Neuronal stem cell (in vitro differentiated cells): ENCODE measurements around the gene IQCE.

Source experiments
- DNase-seq: peaks from one replicate; pipeline ENCODE4 v3.0.0-alpha.2; 2013; ENCODE audit warnings: low spot score
- H2AFZ ChIP-seq: one replicate; pipeline ENCODE4 v1.6.1; 2013; ENCODE audit warnings: mild to moderate bottlenecking, low read length, inconsistent platforms
- H2AK5ac ChIP-seq: 2 replicates; pipeline ENCODE4 v1.6.1; 2013; ENCODE audit warnings: low read depth, mild to moderate bottlenecking, inconsistent platforms, low read length, moderate library complexity, mixed read lengths
- H2BK120ac ChIP-seq: 2 replicates; pipeline ENCODE4 v1.6.1; 2013; ENCODE audit warnings: low read depth, mild to moderate bottlenecking, inconsistent platforms, low read length, moderate library complexity, mixed read lengths
- H2BK12ac ChIP-seq: one replicate; pipeline ENCODE4 v1.6.1; 2013; ENCODE audit warnings: low read length, inconsistent platforms
- H2BK15ac ChIP-seq: 2 replicates; pipeline ENCODE4 v1.6.1; 2013; ENCODE audit warnings: mild to moderate bottlenecking, low read length, inconsistent platforms, mixed read lengths
- H2BK5ac ChIP-seq: one replicate; pipeline ENCODE4 v1.6.1; 2013; ENCODE audit warnings: inconsistent platforms, mild to moderate bottlenecking, low read length, moderate library complexity
- H3K14ac ChIP-seq: one replicate; pipeline ENCODE4 v1.6.1; 2013; ENCODE audit warnings: low read length, inconsistent platforms
- H3K18ac ChIP-seq: 2 replicates; pipeline ENCODE4 v1.6.1; 2013; ENCODE audit warnings: low read length, inconsistent platforms
- H3K23ac ChIP-seq: 2 replicates; pipeline ENCODE4 v1.6.1; 2013; ENCODE audit warnings: low read depth, mild to moderate bottlenecking, mixed read lengths, low read length, inconsistent platforms; ENCODE audit not compliant: poor library complexity
- H3K27ac ChIP-seq: replicated peaks from 3 replicates; pipeline ENCODE4 v1.5.1; 2013; ENCODE audit warnings: low read length, inconsistent platforms
- H3K27me3 ChIP-seq, 3 experiments: 2 replicates each; pipeline ENCODE4 v1.6.1; 2013; ENCODE audit warnings: low read length in 3 of 3, mild to moderate bottlenecking in 2 of 3, inconsistent platforms in 1 of 3, low read depth in 1 of 3, mixed read lengths in 1 of 3, moderate library complexity in 1 of 3; ENCODE audit not compliant: control insufficient read depth in 3 of 3, insufficient read depth in 3 of 3
- H3K36me3 ChIP-seq, 2 donors: replicated peaks in 1 of 2; 2 replicates each; pipeline ENCODE4 v1.6.1; 2013; ENCODE audit warnings: low read length in 2 of 2; ENCODE audit not compliant: control insufficient read depth in 2 of 2, insufficient read depth in 2 of 2
- H3K4ac ChIP-seq: 2 replicates; pipeline ENCODE4 v1.6.1; 2013; ENCODE audit warnings: inconsistent platforms, mild to moderate bottlenecking, low read length, moderate library complexity
- H3K4me1 ChIP-seq, 2 donors: 1 replicate in 1 of 2; 2 replicates in 1 of 2; pipeline ENCODE4 v1.6.1; 2013; ENCODE audit warnings: low read length in 2 of 2, low read depth in 1 of 2; ENCODE audit not compliant: control insufficient read depth in 2 of 2, insufficient read depth in 1 of 2
- H3K4me2 ChIP-seq: one replicate; pipeline ENCODE4 v1.6.1; 2013; ENCODE audit warnings: mild to moderate bottlenecking, low read length, inconsistent platforms; ENCODE audit not compliant: insufficient read depth, poor library complexity, severe bottlenecking
- H3K4me3 ChIP-seq, 2 donors: 2 replicates each; pipeline ENCODE4 v1.5.1; 2013; ENCODE audit warnings: low read length in 2 of 2, mild to moderate bottlenecking in 2 of 2, inconsistent platforms in 1 of 2, moderate library complexity in 1 of 2
- H3K79me1 ChIP-seq: one replicate; pipeline ENCODE4 v1.6.1; 2013; ENCODE audit warnings: low read depth, mild to moderate bottlenecking, inconsistent platforms, low read length, moderate library complexity
- H3K9ac ChIP-seq: one replicate; pipeline ENCODE4 v1.6.1; 2013; ENCODE audit warnings: mild to moderate bottlenecking, low read depth, low read length, inconsistent platforms; ENCODE audit not compliant: poor library complexity
- H3K9me3 ChIP-seq, 2 donors: replicated peaks in 1 of 2; 2 replicates each; pipeline versions ENCODE3 to v1.6.1; 2013; ENCODE audit warnings: low read length in 2 of 2, mild to moderate bottlenecking in 2 of 2, inconsistent platforms in 1 of 2, low read depth in 1 of 2, mixed read lengths in 1 of 2, moderate library complexity in 1 of 2; ENCODE audit not compliant: control insufficient read depth in 2 of 2, insufficient read depth in 1 of 2
- H4K8ac ChIP-seq: one replicate; pipeline ENCODE4 v1.6.1; 2013; ENCODE audit warnings: low read depth, mild to moderate bottlenecking, inconsistent platforms, low read length, moderate library complexity
- H4K91ac ChIP-seq: one replicate; pipeline ENCODE4 v1.6.1; 2013; ENCODE audit warnings: low read length, low read depth, mild to moderate bottlenecking, inconsistent platforms; ENCODE audit not compliant: poor library complexity
- WGBS, 2 donors: extraction: QIAGEN DNeasy Blood & Tissue Kit; methylation state at CpG; one replicate each; pipeline ENCODE4 v1.1.7; 2013; ENCODE audit warnings: missing lambda C conversion rate in 2 of 2, mixed read lengths in 1 of 2; ENCODE audit not compliant: insufficient read length in 2 of 2, insufficient replicate concordance in 1 of 2; ENCODE audit errors: extremely low coverage in 2 of 2; 5-methylcytosine and 5-hydroxymethylcytosine counted together

IQCE gene

DNA sequence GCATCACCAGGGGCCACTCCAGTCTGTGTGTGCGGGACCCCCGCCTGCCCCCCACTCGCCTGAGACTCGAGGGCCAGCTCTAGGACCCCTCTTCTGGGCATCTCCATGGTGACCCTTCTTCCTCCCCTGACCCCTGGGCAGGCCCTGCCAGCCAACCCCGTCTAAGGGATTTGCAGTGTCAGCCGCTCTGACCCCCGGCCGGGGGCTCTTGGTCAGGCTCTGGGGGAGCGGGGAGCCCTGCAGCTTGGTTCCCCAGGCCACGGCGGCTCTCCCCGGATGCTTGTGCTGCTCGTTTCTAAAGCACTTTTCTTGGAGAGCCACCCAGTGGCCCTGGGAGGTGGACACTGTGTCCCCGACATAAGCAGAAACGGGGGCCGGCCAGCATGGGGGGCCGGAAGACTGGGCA is 78.3 kb downstream of the IQCE start:
- peaks cover 51% of the 10 kb centered on the region for H3K79me1 ChIP-seq
- H2BK5ac ChIP-seq: no peak overlapping the region
- H3K27me3 ChIP-seq: no peaks in the 10 kb centered on the region
- H2AFZ ChIP-seq: no peak overlapping the region
- no peaks in the 10 kb centered on the region for H3K9me3 ChIP-seq
- H3K14ac ChIP-seq: peak overlapping the region; percentile 21
- no peak overlapping the region for H3K4ac ChIP-seq
- no peak for DNase-seq
- peaks cover 14 to 40% of the 10 kb centered on the region in 2 donors for H3K36me3 ChIP-seq
- H3K27ac ChIP-seq: no peak overlapping the region
- H3K4me3 ChIP-seq: no peak overlapping the region
- no peak overlapping the region for H3K4me2 ChIP-seq
- H3K23ac ChIP-seq: no peak overlapping the region
- peaks cover 27 to 33% of the 10 kb centered on the region in 2 donors for H3K4me1 ChIP-seq
- no peak overlapping the region for H3K9ac ChIP-seq
- H4K8ac ChIP-seq: no peak overlapping the region
- no peak overlapping the region for H3K18ac ChIP-seq
- no peak overlapping the region for H2AK5ac ChIP-seq
- no peak overlapping the region for H2BK12ac ChIP-seq
- H4K91ac ChIP-seq: no peak overlapping the region
- H2BK15ac ChIP-seq: no peak overlapping the region
- no CpG with 5 or more reads among the region's 17 CpGs for WGBS, 2 donors
- no peak overlapping the region for H2BK120ac ChIP-seq

DNA sequence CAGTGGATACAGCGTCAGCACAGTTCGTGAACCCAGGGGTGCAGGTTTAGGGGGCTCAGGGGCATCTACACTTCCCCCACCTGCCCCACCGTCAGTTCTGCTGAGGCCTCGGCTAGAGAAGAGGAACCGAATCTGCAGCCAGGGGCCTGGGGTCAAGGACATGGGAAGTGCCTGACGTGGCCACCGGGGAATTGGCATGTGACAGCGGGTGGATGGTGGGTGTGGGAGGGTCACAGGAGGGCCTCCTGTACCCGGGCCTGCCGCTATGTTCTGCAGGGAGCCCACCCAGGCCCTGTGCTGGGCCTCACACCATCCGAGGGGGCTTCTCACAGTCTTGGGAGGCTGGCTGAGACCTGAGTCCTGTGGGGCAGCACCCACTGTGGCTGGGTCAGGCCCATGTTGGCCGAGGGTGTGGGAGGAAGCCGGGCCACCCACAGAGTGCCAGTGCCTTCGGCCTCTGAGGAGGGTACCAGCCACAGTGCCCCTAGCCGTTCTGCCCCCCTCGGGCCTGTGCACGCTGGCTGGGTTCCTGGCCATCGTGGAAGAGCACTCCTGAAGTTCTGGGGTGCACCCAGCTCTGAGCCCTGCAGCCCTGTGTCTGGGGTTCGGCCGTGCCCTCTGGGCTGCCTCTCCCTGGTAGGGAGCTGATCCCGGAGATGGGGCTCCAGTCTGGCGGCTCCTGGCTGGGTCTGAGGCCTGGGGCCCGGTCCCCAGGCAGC is 78.9 kb downstream of the IQCE start:
- no CpG with 5 or more reads among the region's 23 CpGs for WGBS, 2 donors
- H3K23ac ChIP-seq: peak overlapping the region; percentile 80
- peak overlapping the region; percentile 37 for H3K4ac ChIP-seq
- no peak overlapping the region for H3K4me3 ChIP-seq
- H3K79me1 ChIP-seq: peaks cover 46% of the 10 kb centered on the region
- peak overlapping the region; percentile 11 for H3K27ac ChIP-seq
- peaks cover 27 to 35% of the 10 kb centered on the region in 2 donors for H3K4me1 ChIP-seq
- no peak overlapping the region for H4K91ac ChIP-seq
- no peak for DNase-seq
- H3K9ac ChIP-seq: peak overlapping the region; percentile 44
- no peak overlapping the region for H2AK5ac ChIP-seq
- H2BK120ac ChIP-seq: no peak overlapping the region
- H2BK12ac ChIP-seq: no peak overlapping the region
- H4K8ac ChIP-seq: no peak overlapping the region
- H3K14ac ChIP-seq: peak overlapping the region; percentile 82
- no peak overlapping the region for H2AFZ ChIP-seq
- H3K27me3 ChIP-seq: no peaks in the 10 kb centered on the region
- H3K36me3 ChIP-seq: peaks cover 14 to 42% of the 10 kb centered on the region in 2 donors
- peak overlapping the region; percentile 83 for H3K18ac ChIP-seq
- no peaks in the 10 kb centered on the region for H3K9me3 ChIP-seq
- peak overlapping the region; percentile 4 for H3K4me2 ChIP-seq
- H2BK5ac ChIP-seq: peak overlapping the region; percentile 90
- no peak overlapping the region for H2BK15ac ChIP-seq

GRCh38 chr7:2638224-2638991 is 79.6 kb downstream of the IQCE start:
- Histone ChIP-seq H2AK5ac (peak overlapping the region; percentile 74), H2BK15ac (no peak overlapping the region), H3K4ac (peak overlapping the region; percentile 20), H3K4me1 (peaks cover 27 to 37% of the 10 kb centered on the region in 2 donors), H4K8ac (no peak overlapping the region), H3K14ac (no peak overlapping the region), H3K36me3 (peaks cover 15 to 42% of the 10 kb centered on the region in 2 donors), H3K23ac (peak overlapping the region; percentile 80), H4K91ac (no peak overlapping the region), H3K9me3 (no peaks in the 10 kb centered on the region), H3K4me2 (peak overlapping the region; percentile 4), H3K27ac (no peak overlapping the region), H2BK5ac (peak overlapping the region; percentile 99), H3K4me3 (no peak overlapping the region), H2BK120ac (no peak overlapping the region), H3K9ac (no peak overlapping the region), H2AFZ (no peak overlapping the region), H3K79me1 (peaks cover 46% of the 10 kb centered on the region), H3K27me3 (no peaks in the 10 kb centered on the region), H2BK12ac (peak overlapping the region; percentile 94), H3K18ac (peak overlapping the region; percentile 48)
- no peak for DNase-seq
- whole genome bisulfite sequencing, 2 donors: no CpG with 5 or more reads among the region's 34 CpGs

DNA sequence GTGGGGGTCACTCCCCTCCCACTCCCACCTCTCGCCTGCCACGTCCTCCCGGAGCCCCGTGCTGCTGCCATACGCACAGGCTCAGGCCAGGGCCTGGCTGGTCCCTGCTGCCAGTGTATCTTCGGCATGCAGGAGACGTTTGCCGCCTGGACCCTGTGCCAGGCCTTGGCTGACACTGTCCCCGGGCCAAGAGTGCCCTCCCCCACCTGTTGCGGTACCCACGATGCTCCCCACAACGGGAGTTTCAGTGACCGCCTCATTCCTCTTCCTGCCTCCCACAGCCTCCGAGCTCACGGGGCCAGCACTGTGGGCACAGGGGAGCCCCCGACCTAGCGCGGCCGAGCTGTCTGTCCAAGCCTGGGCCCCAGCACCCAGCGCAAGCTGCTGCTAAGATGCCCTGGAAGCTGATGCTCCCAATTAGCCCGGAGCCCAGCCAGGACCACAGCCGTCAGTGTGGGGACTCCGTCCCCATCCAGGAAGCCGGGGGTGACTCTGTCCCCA is 80.5 kb downstream of the IQCE start:
- Histone ChIP-seq H2BK120ac (no peak overlapping the region), H4K8ac (no peak overlapping the region), H2BK5ac (peak overlapping the region; percentile 99), H3K14ac (peak overlapping the region; percentile 6), H3K79me1 (peaks cover 52% of the 10 kb centered on the region), H2AK5ac (peak overlapping the region; percentile 74), H4K91ac (no peak overlapping the region), H3K27ac (no peak overlapping the region), H3K27me3 (no peaks in the 10 kb centered on the region), H2AFZ (no peak overlapping the region), H3K4ac (peak overlapping the region; percentile 37), H3K9me3 (no peaks in the 10 kb centered on the region), H3K36me3 (peaks cover 16 to 40% of the 10 kb centered on the region in 2 donors), H3K4me1 (peaks cover 24 to 34% of the 10 kb centered on the region in 2 donors), H3K9ac (no peak overlapping the region), H3K18ac (peak overlapping the region; percentile 85), H2BK15ac (no peak overlapping the region), H2BK12ac (peak overlapping the region; percentile 41), H3K23ac (peak overlapping the region; percentile 73), H3K4me3 (no peak overlapping the region), H3K4me2 (no peak overlapping the region)
- no peak for DNase-seq
- no CpG with 5 or more reads among the region's 24 CpGs for WGBS, 2 donors
